Fibroblast of villous mesenchyme (primary cell): ENCODE data around the gene KLK4. TPM values are rescaled to one million over a fixed set of nuclear protein-coding genes. Genes with fewer than 3 reads are reported as not detected.

ENCODE experiments used
- DNase-seq: peaks from one replicate; pipeline ENCODE4 v3.0.0-alpha.2; 2010; ENCODE audit warnings: low read depth
- H3K4me3 ChIP-seq: 2 replicates; pipeline ENCODE4 v1.5.1; 2011; ENCODE audit warnings: low read depth, mild to moderate bottlenecking, low read length
- CTCF ChIP-seq: IDR thresholded peaks from 2 replicates; pipeline ENCODE4 v1.5.1; 2012; ENCODE audit warnings: low read depth, mild to moderate bottlenecking, low read length; ENCODE audit not compliant: insufficient read depth
- total RNA-seq: library from RNA; depleted of rRNA; stranded (reverse); fragments of >200 nt; gene quantifications from 2 replicates; pipeline ENCODE4 v1.2.3, GENCODE V29; 2012

Gene KLK4
- total RNA-seq, 1 donor = not detected

- no peak overlapping the region for H3K4me3 ChIP-seq
- no peak for DNase-seq
- no peak for TF ChIP-seq CTCF
These were observed 52.3 kb downstream of the KLK4 start for GRCh38 chr19:50858886-50859285.

- TF ChIP-seq CTCF = no peak
- no peak for DNase-seq
- H3K4me3 ChIP-seq = no peak overlapping the region
These were observed 53.8 kb downstream of the KLK4 start for GRCh38 chr19:50857366-50857765.

Other genes with a start within 250 kb of the KLK4 start
- gene SHANK1, start 191.6 kb downstream of the KLK4 start, total RNA-seq = 7.4 and 7.8 TPM in 2 replicates
- gene CLEC11A, start 188.0 kb downstream of the KLK4 start, total RNA-seq = 18.6 and 25.4 TPM in 2 replicates
- gene GPR32, start 140.9 kb downstream of the KLK4 start, total RNA-seq = not detected in 2 replicates
- not detected in 2 replicates for gene ACP4, start 121.0 kb downstream of the KLK4 start, total RNA-seq
- gene KLK1, start 87.6 kb downstream of the KLK4 start, total RNA-seq = not detected in 2 replicates
- not detected in 2 replicates for gene KLK15, start 77.8 kb downstream of the KLK4 start, total RNA-seq
- gene KLK3, start 56.5 kb downstream of the KLK4 start, total RNA-seq = not detected in 2 replicates
- gene KLK2, start 38.0 kb downstream of the KLK4 start, total RNA-seq = not detected in 2 replicates
- gene KLK5, start 41.6 kb upstream of the KLK4 start, total RNA-seq = not detected in 2 replicates
- gene KLK6, start 58.2 kb upstream of the KLK4 start, total RNA-seq = not detected in 2 replicates
- gene KLK7, start 72.5 kb upstream of the KLK4 start, total RNA-seq = not detected in 2 replicates
- not detected in 2 replicates for gene KLK8, start 90.2 kb upstream of the KLK4 start, total RNA-seq
- not detected in 2 replicates for gene KLK10, start 108.3 kb upstream of the KLK4 start, total RNA-seq
- gene KLK11, start 115.2 kb upstream of the KLK4 start, total RNA-seq = not detected in 2 replicates
- gene KLK12, start 123.6 kb upstream of the KLK4 start, total RNA-seq = not detected in 2 replicates
- not detected in 2 replicates for gene KLK13, start 153.7 kb upstream of the KLK4 start, total RNA-seq
- gene KLK14, start 171.5 kb upstream of the KLK4 start, total RNA-seq = not detected in 2 replicates
- 4.8 and 5.2 TPM in 2 replicates for gene CTU1, start 197.0 kb upstream of the KLK4 start, total RNA-seq
- gene SIGLEC9, start 213.5 kb upstream of the KLK4 start, total RNA-seq = under 0.01 TPM in 1 of 2 replicates, not detected in the other
- not detected in 2 replicates for gene SIGLEC7, start 230.9 kb upstream of the KLK4 start, total RNA-seq